Activated CD8-positive, alpha-beta T cell treated with anti-CD3 and anti-CD28 coated beads, Interleukin-2, amount 10 ng/mL, durations not matched to agents 7 days and 5 days (primary cell): ENCODE measurements around the gene ATP11A. TPM values are rescaled to one million over a fixed set of nuclear protein-coding genes. Genes with fewer than 3 reads are reported as not detected.
A peak's percentile ranks its signal among the peaks of the same experiment; 100 is the strongest.

ENCODE experiments used
- ATAC-seq: fragments of 150-1000 bp; cut with Tn5 transposase; one replicate; pipeline ENCODE4 v1.10.0; 2021; ENCODE audit warnings: moderate library complexity
- CTCF ChIA-PET: fragments of 350-600 bp; sonication (Branson Sonifier 250); formaldehyde crosslinking; loops from one replicate; lab custom pipeline; 2021; ENCODE audit warnings: antibody characterized with exemption; lab: Charles Lee
- POLR2A ChIA-PET: fragments of 350-600 bp; sonication (Branson Sonifier 250); formaldehyde crosslinking; loops from one replicate; lab custom pipeline; 2021; ENCODE audit warnings: antibody characterized with exemption; lab: Charles Lee
- DNase-seq: peaks from one replicate; pipeline ENCODE4 v3.0.0-alpha.2; 2020
- H3K27ac Mint-ChIP-seq: one replicate; pipeline ENCODE4 v1.8.0; 2021; ENCODE audit warnings: mild to moderate bottlenecking, mixed read lengths
- H3K27me3 Mint-ChIP-seq: one replicate; pipeline ENCODE4 v1.8.0; 2021; ENCODE audit warnings: low read depth, mixed read lengths
- H3K36me3 Mint-ChIP-seq: one replicate; pipeline ENCODE4 v1.8.0; 2021; ENCODE audit warnings: low read depth, mixed read lengths
- H3K4me1 Mint-ChIP-seq: one replicate; pipeline ENCODE4 v1.8.0; 2021; ENCODE audit warnings: low read depth, mixed read lengths
- H3K4me3 Mint-ChIP-seq: one replicate; pipeline ENCODE4 v1.8.0; 2021; ENCODE audit warnings: mild to moderate bottlenecking, mixed read lengths
- H3K9me3 Mint-ChIP-seq: one replicate; pipeline ENCODE4 v1.8.0; 2022; ENCODE audit warnings: mixed read lengths; ENCODE audit not compliant: insufficient read depth
- total RNA-seq, 2 experiments: library from RNA; stranded (reverse); gene quantifications; one replicate each; pipeline ENCODE4 v1.2.3, GENCODE V29; 2021

Gene ATP11A
- total RNA-seq, 2 experiments from 2014 or later = 35.6 to 38.3 TPM

- Mint-ChIP-seq H3K27ac (no peak overlapping the region), H3K27me3 (peaks cover 3% of the 10 kb centered on the region), H3K36me3 (no peaks in the 10 kb centered on the region), H3K9me3 (no peaks in the 10 kb centered on the region), H3K4me3 (no peak overlapping the region), H3K4me1 (peaks cover 21% of the 10 kb centered on the region)
- ATAC-seq (no peak), DNase-seq (no peak)
- ChIA-PET CTCF (interaction anchor here (0.8 kb wide), 1 partner anchor 45 kb away, joined by 3 read pairs; no protein-coding TSS in a partner anchor), POLR2A (no interaction called here)
Observed at GRCh38 chr13:112685896-112686295, 3.9 kb upstream of the ATP11A start.

- POLR2A ChIA-PET = no interaction called here
- no peak overlapping the region for H3K27ac Mint-ChIP-seq
- peaks cover 3% of the 10 kb centered on the region for H3K27me3 Mint-ChIP-seq
- DNase-seq (no peak), ATAC-seq (no peak)
- H3K9me3 Mint-ChIP-seq = no peaks in the 10 kb centered on the region
- H3K36me3 Mint-ChIP-seq = no peaks in the 10 kb centered on the region
- H3K4me1 Mint-ChIP-seq = peaks cover 23% of the 10 kb centered on the region
- H3K4me3 Mint-ChIP-seq = no peak overlapping the region
- CTCF ChIA-PET = no interaction called here
Observed at GRCh38 chr13:112686364-112686763, 3.5 kb upstream of the ATP11A start.

GRCh38 chr13:112686987-112687386 lies 2.9 kb upstream of the ATP11A start:
- no peak overlapping the region for H3K27ac Mint-ChIP-seq
- no peak overlapping the region for H3K4me3 Mint-ChIP-seq
- DNase-seq = no peak
- peaks cover 29% of the 10 kb centered on the region for H3K4me1 Mint-ChIP-seq
- CTCF ChIA-PET = no interaction called here
- H3K27me3 Mint-ChIP-seq = peaks cover 3% of the 10 kb centered on the region
- no peak for ATAC-seq
- H3K36me3 Mint-ChIP-seq = no peaks in the 10 kb centered on the region
- H3K9me3 Mint-ChIP-seq = no peaks in the 10 kb centered on the region
- POLR2A ChIA-PET = no interaction called here

- H3K4me1 Mint-ChIP-seq = peaks cover 38% of the 10 kb centered on the region
Observed at GRCh38 chr13:112687836-112688559, 1.8 kb upstream of the ATP11A start.

GRCh38 chr13:112688560-112689302 lies 1.1 kb upstream of the ATP11A start:
- Mint-ChIP-seq H3K4me1 (peaks cover 42% of the 10 kb centered on the region), H3K36me3 (no peaks in the 10 kb centered on the region), H3K27ac (peak overlapping the region; percentile 72), H3K4me3 (peak overlapping the region; percentile 86), H3K9me3 (no peaks in the 10 kb centered on the region), H3K27me3 (no peaks in the 10 kb centered on the region)
- CTCF ChIA-PET = interaction anchor here (1.6 to 3.0 kb wide), 2 partner anchors 14 to 49 kb away, joined by 5 to 15 read pairs; no protein-coding TSS in a partner anchor
- peak; percentile 55 for DNase-seq
- peak; percentile 10 for ATAC-seq
- POLR2A ChIA-PET = no interaction called here

More at GRCh38 chr13:112687836-112688559, 1.8 kb upstream of the ATP11A start:
- H3K4me3 Mint-ChIP-seq = peak overlapping the region; percentile 86
- ChIA-PET CTCF (interaction anchor here (1.6 to 3.0 kb wide), 2 partner anchors 13 to 48 kb away, joined by 5 to 15 read pairs; no protein-coding TSS in a partner anchor), POLR2A (no interaction called here)
- H3K36me3 Mint-ChIP-seq = no peaks in the 10 kb centered on the region
- H3K27ac Mint-ChIP-seq = peak overlapping the region; percentile 72
- H3K9me3 Mint-ChIP-seq = no peaks in the 10 kb centered on the region
- ATAC-seq = no peak
- no peak for DNase-seq
- no peaks in the 10 kb centered on the region for H3K27me3 Mint-ChIP-seq

DNA sequence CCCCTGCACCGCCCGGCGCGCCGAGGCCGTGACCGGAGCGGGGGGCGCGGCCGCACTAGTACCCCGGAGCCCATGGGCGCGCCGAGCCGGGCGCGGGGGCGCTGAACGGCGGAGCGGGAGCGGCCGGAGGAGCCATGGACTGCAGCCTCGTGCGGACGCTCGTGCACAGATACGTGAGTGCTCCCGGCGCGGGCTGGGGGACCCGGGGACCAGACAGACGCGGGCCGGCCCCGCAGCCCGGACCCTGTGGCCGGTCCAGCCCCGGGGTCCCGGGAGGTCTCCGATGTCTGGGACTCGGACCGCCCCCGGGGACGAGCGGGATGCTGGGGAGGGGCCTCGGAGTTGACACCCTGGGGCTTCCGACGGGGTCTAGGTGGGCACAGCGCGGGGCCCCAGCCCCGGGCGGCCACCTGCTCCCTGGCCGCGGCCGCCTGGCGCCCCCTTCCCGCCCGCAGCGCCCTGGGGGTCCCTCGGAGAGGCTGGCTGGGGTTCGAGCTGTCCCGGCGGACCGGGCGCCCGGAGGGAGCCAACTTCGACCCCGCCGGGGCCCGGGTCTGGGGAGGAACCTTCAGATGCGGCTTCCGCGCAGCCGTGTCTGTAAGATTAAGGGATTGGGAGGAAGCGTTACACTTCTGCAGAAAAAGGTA lies 568 bp downstream of the ATP11A start:
- Mint-ChIP-seq H3K4me1 (peaks cover 47% of the 10 kb centered on the region), H3K27ac (peak overlapping the region; percentile 76), H3K9me3 (no peaks in the 10 kb centered on the region), H3K4me3 (peak overlapping the region; percentile 77), H3K27me3 (no peaks in the 10 kb centered on the region), H3K36me3 (no peaks in the 10 kb centered on the region)
- ATAC-seq (peak; percentile 5), DNase-seq (peak; percentile 40)
- ChIA-PET CTCF (interaction anchor here (3.0 kb wide), 1 partner anchor 50 kb away, joined by 15 read pairs; no protein-coding TSS in a partner anchor), POLR2A (interaction anchor here (0.9 to 1.1 kb wide), 2 partner anchors 102 to 519 kb away, joined by 3 read pairs; partner anchors contain the start of genes CUL4A and TUBGCP3)

GRCh38 chr13:112692104-112692503 lies 2.3 kb downstream of the ATP11A start:
- no peak overlapping the region for H3K27ac Mint-ChIP-seq
- no peaks in the 10 kb centered on the region for H3K36me3 Mint-ChIP-seq
- DNase-seq (no peak), ATAC-seq (no peak)
- CTCF ChIA-PET = no interaction called here
- peaks cover 47% of the 10 kb centered on the region for H3K4me1 Mint-ChIP-seq
- POLR2A ChIA-PET = no interaction called here
- peak overlapping the region; percentile 77 for H3K4me3 Mint-ChIP-seq
- H3K9me3 Mint-ChIP-seq = no peaks in the 10 kb centered on the region
- H3K27me3 Mint-ChIP-seq = no peaks in the 10 kb centered on the region

DNA sequence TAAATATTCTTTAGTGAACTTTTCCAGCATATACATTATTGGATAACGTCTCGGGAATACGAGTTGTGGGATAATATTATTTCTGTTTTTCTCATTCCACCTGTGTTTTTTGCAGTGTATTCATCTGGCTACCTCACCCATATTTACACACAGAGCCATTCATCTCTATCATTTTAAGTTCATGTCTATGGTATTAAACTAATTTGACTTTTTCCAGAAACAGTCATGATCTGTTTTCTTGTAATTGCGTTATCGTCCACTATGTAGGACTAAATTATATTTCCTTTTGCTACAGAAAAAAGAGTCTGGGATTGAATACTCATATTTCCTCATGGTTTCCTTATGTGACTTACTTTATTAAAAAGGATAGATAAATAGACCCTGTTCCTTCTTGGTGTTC lies 2.7 kb downstream of the ATP11A start:
- CTCF ChIA-PET = no interaction called here
- ATAC-seq (no peak), DNase-seq (no peak)
- H3K27me3 Mint-ChIP-seq = no peaks in the 10 kb centered on the region
- H3K4me3 Mint-ChIP-seq = no peak overlapping the region
- no peak overlapping the region for H3K27ac Mint-ChIP-seq
- peaks cover 46% of the 10 kb centered on the region for H3K4me1 Mint-ChIP-seq
- POLR2A ChIA-PET = no interaction called here
- no peaks in the 10 kb centered on the region for H3K36me3 Mint-ChIP-seq
- H3K9me3 Mint-ChIP-seq = no peaks in the 10 kb centered on the region

GRCh38 chr13:112693831-112694497 lies 4.1 kb downstream of the ATP11A start:
- DNase-seq = no peak
- Mint-ChIP-seq H3K4me3 (no peak overlapping the region), H3K27me3 (no peaks in the 10 kb centered on the region), H3K9me3 (no peaks in the 10 kb centered on the region), H3K4me1 (peaks cover 36% of the 10 kb centered on the region), H3K27ac (no peak overlapping the region), H3K36me3 (no peaks in the 10 kb centered on the region)
- ChIA-PET CTCF (interaction anchor here (1.4 to 1.6 kb wide), 2 partner anchors 18 to 53 kb away, joined by 3 to 4 read pairs; no protein-coding TSS in a partner anchor), POLR2A (no interaction called here)
- ATAC-seq = no peak

DNA sequence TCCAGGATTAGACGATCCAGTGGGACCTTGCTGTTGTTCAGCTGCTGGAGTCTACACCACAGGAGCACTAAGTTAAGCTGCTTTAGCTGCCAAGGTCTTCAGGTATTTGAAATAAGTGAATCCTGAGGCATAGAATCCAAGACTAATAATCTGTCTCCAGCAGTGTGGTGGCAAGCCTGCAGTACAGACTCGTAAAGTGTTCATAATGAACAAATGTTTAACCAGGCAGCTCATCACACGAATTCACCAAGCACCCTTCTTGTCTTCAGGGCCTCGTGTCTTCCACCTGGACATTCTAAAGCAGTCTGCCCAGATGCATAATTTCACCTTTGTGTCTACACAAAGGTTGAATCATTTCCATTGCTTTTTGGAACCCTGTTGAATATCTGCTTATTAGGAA lies 5.3 kb downstream of the ATP11A start:
- CTCF ChIA-PET = interaction anchor here (0.6 to 1.6 kb wide), 3 partner anchors 11 to 54 kb away, joined by 3 to 4 read pairs (median 3); no protein-coding TSS in a partner anchor
- Mint-ChIP-seq H3K36me3 (no peaks in the 10 kb centered on the region), H3K9me3 (no peaks in the 10 kb centered on the region), H3K4me3 (no peak overlapping the region), H3K27me3 (no peaks in the 10 kb centered on the region), H3K4me1 (peaks cover 37% of the 10 kb centered on the region), H3K27ac (no peak overlapping the region)
- no peak for DNase-seq
- ATAC-seq = no peak
- POLR2A ChIA-PET = no interaction called here
